Hepatocyte (in vitro differentiated cells): ENCODE data around the gene SLC23A3. TPM values are rescaled to one million over a fixed set of nuclear protein-coding genes. Genes with fewer than 3 reads are reported as not detected.
A peak's percentile ranks its signal among the peaks of the same experiment; 100 is the strongest.

ENCODE experiments used
- DNase-seq: peaks from one replicate; pipeline ENCODE4 v3.0.0-alpha.2; 2016; ENCODE audit warnings: low spot score
- H2AFZ ChIP-seq: fragments of 200-600 bp; sonication (generic); 2 replicates; pipeline ENCODE4 v1.6.0; 2016; ENCODE audit warnings: antibody characterized with exemption, mild to moderate bottlenecking
- H3K27ac ChIP-seq: fragments of 200-600 bp; sonication (generic); 2 replicates; pipeline ENCODE4 v1.5.1; 2016; ENCODE audit warnings: mild to moderate bottlenecking
- H3K27me3 ChIP-seq: fragments of 200-600 bp; sonication (generic); 2 replicates; pipeline ENCODE4 v1.6.1; 2016
- H3K36me3 ChIP-seq: fragments of 200-600 bp; sonication (generic); replicated peaks from 2 replicates; pipeline ENCODE4 v1.5.1; 2016; ENCODE audit warnings: low read depth; ENCODE audit not compliant: insufficient read depth
- H3K4me1 ChIP-seq: fragments of 200-600 bp; sonication (generic); 2 replicates; pipeline ENCODE4 v1.5.1; 2016; ENCODE audit warnings: mild to moderate bottlenecking, moderate library complexity; ENCODE audit not compliant: insufficient read depth
- H3K4me2 ChIP-seq: fragments of 200-600 bp; sonication (generic); 2 replicates; pipeline ENCODE4 v1.6.0; 2016
- H3K4me3 ChIP-seq: fragments of 200-600 bp; sonication (generic); 2 replicates; pipeline ENCODE4 v1.5.1; 2016; ENCODE audit warnings: mild to moderate bottlenecking
- H3K79me2 ChIP-seq: fragments of 200-600 bp; sonication (generic); 2 replicates; pipeline ENCODE4 v1.6.0; 2017; ENCODE audit warnings: mild to moderate bottlenecking
- H3K9me2 ChIP-seq: fragments of 200-600 bp; sonication (generic); replicated peaks from 2 replicates; pipeline ENCODE4 v1.6.0; 2017; ENCODE audit warnings: mild to moderate bottlenecking; ENCODE audit not compliant: insufficient read depth
- H3K9me3 ChIP-seq: fragments of 200-600 bp; sonication (generic); 2 replicates; pipeline ENCODE4 v1.5.1; 2016; ENCODE audit warnings: low read depth, mild to moderate bottlenecking
- H4K20me1 ChIP-seq: fragments of 200-600 bp; sonication (generic); 2 replicates; pipeline ENCODE4 v1.6.0; 2016; ENCODE audit warnings: mild to moderate bottlenecking; ENCODE audit not compliant: insufficient read depth, poor library complexity, severe bottlenecking
- EZH2 ChIP-seq: fragments of 200-600 bp; sonication (generic); IDR thresholded peaks from 2 replicates; pipeline ENCODE4 v1.6.1; 2016; ENCODE audit warnings: antibody characterized with exemption, mild to moderate bottlenecking, borderline replicate concordance
- EZH2phosphoT487 ChIP-seq: fragments of 200-600 bp; sonication (generic); IDR thresholded peaks from one replicate; pipeline ENCODE4 v1.6.1; 2018; ENCODE audit warnings: antibody characterized with exemption, mild to moderate bottlenecking, low read depth, moderate library complexity; ENCODE audit not compliant: unreplicated experiment, severe bottlenecking
- WGBS: methylation state at CpG from one replicate; pipeline ENCODE4 v1.1.6; 2016; ENCODE audit warnings: low lambda C conversion rate; ENCODE audit errors: missing lambda C conversion rate; 5-methylcytosine and 5-hydroxymethylcytosine counted together
- polyA plus RNA-seq: library from polyadenylated mRNA; unstranded; fragments of >200 nt; fragmentation: Nextera tagmentation; extraction: Ambion mirVana; gene quantifications from 2 replicates; pipeline ENCODE4 v1.2.1, GENCODE V29; 2016
- total RNA-seq: library from RNA; depleted of rRNA; stranded (reverse); fragments of >200 nt; gene quantifications from 2 replicates; pipeline ENCODE4 v1.2.3, GENCODE V29; 2014
- TF ChIP-seq, protein P1 (sequence below): fragments of 200-600 bp; sonication (generic); IDR thresholded peaks from 2 replicates; pipeline ENCODE4 v1.5.1; 2016; ENCODE audit warnings: antibody characterized with exemption, mild to moderate bottlenecking; ENCODE audit not compliant: poor library complexity

The SLC23A3 gene
- total and polyA plus RNA-seq, 2 experiments from 2014 or later, result 0.80 to 1.5 TPM

- H3K36me3 ChIP-seq, result no peaks in the 10 kb centered on the region
- H3K79me2 ChIP-seq, result peaks cover 31% of the 10 kb centered on the region
- H3K9me2 ChIP-seq, result no peaks in the 10 kb centered on the region
- DNase-seq, result peak; percentile 8
- peak overlapping the region; percentile 98 for H3K27ac ChIP-seq
- peak overlapping the region; percentile 72 for H3K4me2 ChIP-seq
- H3K4me3 ChIP-seq, result no peak overlapping the region
- H2AFZ ChIP-seq, result no peak overlapping the region
- peaks cover 61% of the 10 kb centered on the region for H3K4me1 ChIP-seq
- H3K27me3 ChIP-seq, result no peaks in the 10 kb centered on the region
- no peaks in the 10 kb centered on the region for H3K9me3 ChIP-seq
- TF ChIP-seq EZH2 (no peak), EZH2phosphoT487 (no peak)
- TF ChIP-seq, protein P1, sequence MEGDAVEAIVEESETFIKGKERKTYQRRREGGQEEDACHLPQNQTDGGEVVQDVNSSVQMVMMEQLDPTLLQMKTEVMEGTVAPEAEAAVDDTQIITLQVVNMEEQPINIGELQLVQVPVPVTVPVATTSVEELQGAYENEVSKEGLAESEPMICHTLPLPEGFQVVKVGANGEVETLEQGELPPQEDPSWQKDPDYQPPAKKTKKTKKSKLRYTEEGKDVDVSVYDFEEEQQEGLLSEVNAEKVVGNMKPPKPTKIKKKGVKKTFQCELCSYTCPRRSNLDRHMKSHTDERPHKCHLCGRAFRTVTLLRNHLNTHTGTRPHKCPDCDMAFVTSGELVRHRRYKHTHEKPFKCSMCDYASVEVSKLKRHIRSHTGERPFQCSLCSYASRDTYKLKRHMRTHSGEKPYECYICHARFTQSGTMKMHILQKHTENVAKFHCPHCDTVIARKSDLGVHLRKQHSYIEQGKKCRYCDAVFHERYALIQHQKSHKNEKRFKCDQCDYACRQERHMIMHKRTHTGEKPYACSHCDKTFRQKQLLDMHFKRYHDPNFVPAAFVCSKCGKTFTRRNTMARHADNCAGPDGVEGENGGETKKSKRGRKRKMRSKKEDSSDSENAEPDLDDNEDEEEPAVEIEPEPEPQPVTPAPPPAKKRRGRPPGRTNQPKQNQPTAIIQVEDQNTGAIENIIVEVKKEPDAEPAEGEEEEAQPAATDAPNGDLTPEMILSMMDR, result no peak
- 69% methylated on average over 5 of the region's 5 CpGs for WGBS
- H4K20me1 ChIP-seq, result no peaks in the 10 kb centered on the region
Measured at GRCh38 chr2:219122202-219122980, 47.4 kb downstream of the SLC23A3 start.

DNA sequence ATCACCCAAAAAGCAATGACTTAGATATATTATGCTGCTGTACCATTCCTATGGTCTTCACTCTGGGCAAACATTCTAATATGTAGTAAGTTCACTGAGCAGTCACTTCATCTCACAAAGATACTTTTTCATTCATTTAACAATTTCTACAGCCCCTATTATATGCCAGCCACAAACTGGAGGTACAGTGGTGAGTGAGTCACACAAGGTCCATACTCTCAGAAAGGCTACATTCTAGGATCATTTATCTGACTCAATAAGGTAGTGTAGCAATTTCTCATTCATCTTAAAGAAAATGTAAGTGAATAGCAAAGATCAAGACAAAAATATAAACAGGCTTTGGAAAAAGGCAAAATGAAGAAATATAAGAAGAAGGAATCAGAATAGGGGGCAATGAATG is 49.7 kb downstream of the SLC23A3 start:
- Histone ChIP-seq H3K4me2 (no peak overlapping the region), H3K4me1 (peaks cover 58% of the 10 kb centered on the region), H3K9me3 (no peaks in the 10 kb centered on the region), H3K27ac (no peak overlapping the region), H3K36me3 (no peaks in the 10 kb centered on the region), H3K9me2 (no peaks in the 10 kb centered on the region), H3K27me3 (no peaks in the 10 kb centered on the region), H4K20me1 (no peaks in the 10 kb centered on the region), H2AFZ (no peak overlapping the region), H3K79me2 (peaks cover 36% of the 10 kb centered on the region), H3K4me3 (no peak overlapping the region)
- TF ChIP-seq, protein P1, result no peak
- TF ChIP-seq EZH2phosphoT487 (no peak), EZH2 (no peak)
- DNase-seq, result no peak

DNA sequence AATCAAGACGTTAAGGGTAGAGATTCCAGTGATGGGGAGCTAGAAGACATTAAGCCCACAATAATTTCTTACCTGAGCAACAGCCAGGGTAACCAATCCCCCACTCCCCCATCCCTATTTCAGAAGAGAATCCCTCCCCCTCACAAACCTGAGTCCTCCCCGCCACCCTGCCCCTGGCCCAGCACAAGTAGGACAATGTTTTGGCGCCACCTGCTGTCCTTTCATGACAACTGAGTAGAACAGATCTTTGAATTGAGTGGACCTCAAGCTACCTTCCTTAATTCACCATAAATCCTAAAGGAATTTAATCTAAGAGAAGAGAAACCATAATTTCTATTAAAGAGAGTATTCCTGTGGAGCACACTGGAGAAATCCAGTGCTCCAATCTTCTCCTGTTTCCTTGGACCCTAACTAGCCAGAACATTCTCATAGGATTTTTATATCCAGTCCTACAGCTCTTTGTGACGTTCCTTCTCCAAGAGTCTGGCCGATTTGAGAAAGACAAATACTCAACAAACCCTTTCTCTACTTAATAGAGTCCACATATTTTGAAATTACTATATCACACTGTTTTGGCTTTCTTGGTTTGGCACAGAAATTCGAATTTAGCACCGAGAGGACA is 50.3 kb downstream of the SLC23A3 start:
- peaks cover 58% of the 10 kb centered on the region for H3K4me1 ChIP-seq
- DNase-seq, result peak; percentile 85
- H3K9me2 ChIP-seq, result no peaks in the 10 kb centered on the region
- WGBS, result 53% methylated on average over 7 of the region's 7 CpGs
- H3K27ac ChIP-seq, result no peak overlapping the region
- H3K4me3 ChIP-seq, result no peak overlapping the region
- no peak overlapping the region for H3K4me2 ChIP-seq
- no peak for TF ChIP-seq EZH2
- TF ChIP-seq, protein P1, result peak; percentile 83
- H2AFZ ChIP-seq, result no peak overlapping the region
- H4K20me1 ChIP-seq, result no peaks in the 10 kb centered on the region
- no peaks in the 10 kb centered on the region for H3K36me3 ChIP-seq
- no peaks in the 10 kb centered on the region for H3K27me3 ChIP-seq
- peaks cover 41% of the 10 kb centered on the region for H3K79me2 ChIP-seq
- H3K9me3 ChIP-seq, result no peaks in the 10 kb centered on the region
